ENCODE results near the gene FRMPD4. TPM values are rescaled to one million over a fixed set of nuclear protein-coding genes. Genes with fewer than 3 reads are reported as not detected.

The FRMPD4 gene
- total and polyA plus RNA-seq, 2 of the 13 experiments (the other 11 are each of a cell fraction or from before 2014, with no cell fraction given): not detected

DNA sequence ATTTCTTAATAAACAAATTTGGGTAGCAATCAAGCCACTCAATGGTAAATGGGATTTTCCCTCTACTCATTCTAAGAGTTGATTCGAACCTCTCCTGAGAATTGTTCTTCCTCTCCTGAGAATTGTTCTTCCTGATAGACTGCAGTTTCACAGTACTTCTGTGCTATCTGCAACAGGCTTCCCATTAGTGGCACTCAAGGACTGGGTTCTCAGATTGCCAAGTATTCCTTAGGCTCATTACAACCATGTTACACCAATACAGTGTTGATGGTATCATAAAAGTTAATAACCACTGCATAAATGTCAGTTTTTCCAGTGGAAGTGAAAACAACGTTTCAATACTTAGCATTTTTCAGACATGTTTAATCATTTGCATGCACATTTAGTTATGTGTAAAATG lies 201.6 kb downstream of the FRMPD4 start:
- no peaks in the 10 kb centered on the region for H3K27me3 ChIP-seq (ENCODE audit: control insufficient read depth in 1 of 2, insufficient read depth in 2 of 2, low read length in 2 of 2)
- BruUV-seq (replicated peaks): no TSS peak
- FAIRE-seq (no peak), DNase-seq (ENCODE audit: low spot score) (no peak), ATAC-seq (no peak)
- TF ChIP-seq, protein P1, sequence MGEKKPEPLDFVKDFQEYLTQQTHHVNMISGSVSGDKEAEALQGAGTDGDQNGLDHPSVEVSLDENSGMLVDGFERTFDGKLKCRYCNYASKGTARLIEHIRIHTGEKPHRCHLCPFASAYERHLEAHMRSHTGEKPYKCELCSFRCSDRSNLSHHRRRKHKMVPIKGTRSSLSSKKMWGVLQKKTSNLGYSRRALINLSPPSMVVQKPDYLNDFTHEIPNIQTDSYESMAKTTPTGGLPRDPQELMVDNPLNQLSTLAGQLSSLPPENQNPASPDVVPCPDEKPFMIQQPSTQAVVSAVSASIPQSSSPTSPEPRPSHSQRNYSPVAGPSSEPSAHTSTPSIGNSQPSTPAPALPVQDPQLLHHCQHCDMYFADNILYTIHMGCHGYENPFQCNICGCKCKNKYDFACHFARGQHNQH (CRISPR knock-in tag; IDR thresholded peaks at IDR 0.05): no peak
- no peak for TF ChIP-seq REPIN1 (CRISPR knock-in tag; IDR thresholded peaks at IDR 0.05; ENCODE audit: borderline replicate concordance, low read depth)
- no peak for TF ChIP-seq SMAD1 (CRISPR knock-in tag; IDR thresholded peaks at IDR 0.05; ENCODE audit: borderline replicate concordance, low read depth)
- no peak overlapping the region for H3K4me2 ChIP-seq (ENCODE audit: low read depth, low read length)
- no peaks in the 10 kb centered on the region for H3K79me2 ChIP-seq (ENCODE audit: insufficient read depth, low read length)
- intact Hi-C loops (cut with micrococcal nuclease; ENCODE audit: unreplicated experiment) (no loop called here), in situ Hi-C loops (cut with HindIII; ENCODE audit: extremely low pct_ligation_motif_present, low pct_unique_long_range_greater_than_20kb) (no loop called here)
- no peak overlapping the region for H2AFZ ChIP-seq (ENCODE audit: low read length)
- no peaks in the 10 kb centered on the region for H4K20me1 ChIP-seq (ENCODE audit: insufficient read depth, low read length)
- no peak overlapping the region for H3K27ac ChIP-seq (ENCODE audit: extremely low read length, insufficient read depth, low read length)
- 3% methylated on average over 1 of the region's 2 CpGs for whole genome bisulfite sequencing (ENCODE audit: low lambda C conversion rate)
- POLR2A ChIA-PET: no interaction called here
- no peak overlapping the region for H3K9ac ChIP-seq (ENCODE audit: insufficient read depth, low read depth, low read length)
- no peaks in the 10 kb centered on the region for H3K9me3 ChIP-seq (ENCODE audit: low read length)
- no peaks in the 10 kb centered on the region for H3K4me1 ChIP-seq (ENCODE audit: insufficient read depth, low read length)
- no peaks in the 10 kb centered on the region for H3K36me3 ChIP-seq (replicated peaks in 1 of 2; ENCODE audit: control insufficient read depth in 1 of 2, insufficient read depth in 2 of 2, low read length in 2 of 2)
- H3K4me3 ChIP-seq (replicated peaks in 1 of 3; ENCODE audit: insufficient read depth in 1 of 3, low read depth in 2 of 3, low read length in 3 of 3): no peak overlapping the region
- CTCF ChIA-PET (ENCODE audit: low intra/inter-chr PET ratio, low total read pairs): no interaction called here

DNA sequence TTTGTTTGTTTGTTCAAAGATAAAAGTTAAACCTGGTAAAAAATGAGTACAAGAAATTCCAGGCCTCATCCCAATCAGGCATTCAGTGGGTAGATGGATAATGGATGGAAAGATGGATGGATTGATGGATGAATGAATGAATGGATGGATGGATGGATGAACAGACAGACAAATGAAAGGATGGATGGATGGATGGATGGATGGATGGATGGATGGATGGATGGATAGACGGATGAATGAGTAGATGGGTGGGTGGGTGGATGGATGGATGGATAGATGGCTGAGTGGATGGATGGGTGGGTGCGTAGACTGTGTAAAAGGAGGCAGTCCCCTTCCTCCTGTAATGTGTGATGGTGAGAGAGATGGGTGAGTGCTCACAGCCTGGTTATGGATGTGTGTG lies 206.7 kb downstream of the FRMPD4 start:
- Histone ChIP-seq H3K79me2 (ENCODE audit: insufficient read depth, low read length) (no peaks in the 10 kb centered on the region), H3K9me3 (ENCODE audit: low read length) (no peaks in the 10 kb centered on the region), H3K4me1 (ENCODE audit: insufficient read depth, low read length) (no peaks in the 10 kb centered on the region), H3K27ac (ENCODE audit: extremely low read length, insufficient read depth, low read length) (no peak overlapping the region), H3K36me3 (replicated peaks in 1 of 2; ENCODE audit: control insufficient read depth in 1 of 2, insufficient read depth in 2 of 2, low read length in 2 of 2) (no peaks in the 10 kb centered on the region), H3K4me2 (ENCODE audit: low read depth, low read length) (no peak overlapping the region), H3K27me3 (ENCODE audit: control insufficient read depth in 1 of 2, insufficient read depth in 2 of 2, low read length in 2 of 2) (no peaks in the 10 kb centered on the region), H3K9ac (ENCODE audit: insufficient read depth, low read depth, low read length) (no peak overlapping the region), H2AFZ (ENCODE audit: low read length) (no peak overlapping the region), H4K20me1 (ENCODE audit: insufficient read depth, low read length) (no peaks in the 10 kb centered on the region), H3K4me3 (replicated peaks in 1 of 3; ENCODE audit: insufficient read depth in 1 of 3, low read depth in 2 of 3, low read length in 3 of 3) (no peak overlapping the region)
- CTCF ChIA-PET (ENCODE audit: low intra/inter-chr PET ratio, low total read pairs): no interaction called here
- POLR2A ChIA-PET: no interaction called here
- ATAC-seq: no peak
- FAIRE-seq: no peak
- in situ Hi-C loops (cut with HindIII; ENCODE audit: extremely low pct_ligation_motif_present, low pct_unique_long_range_greater_than_20kb): no loop called here
- intact Hi-C loops (cut with micrococcal nuclease; ENCODE audit: unreplicated experiment): no loop called here
- no peak for DNase-seq (ENCODE audit: low spot score)
- WGBS (ENCODE audit: low lambda C conversion rate): 2% methylated on average over 2 of the region's 2 CpGs
- no TSS peak for BruUV-seq (replicated peaks)
- TF ChIP-seq ZFP41 (CRISPR knock-in tag; IDR thresholded peaks at IDR 0.05; ENCODE audit: borderline replicate concordance) (no peak), TGIF2 (CRISPR knock-in tag; IDR thresholded peaks at IDR 0.05) (no peak), ZNF75D (CRISPR knock-in tag; IDR thresholded peaks at IDR 0.05; ENCODE audit: borderline replicate concordance) (no peak), ZNF180 (CRISPR knock-in tag; IDR thresholded peaks at IDR 0.05; ENCODE audit: borderline replicate concordance, low read depth) (no peak), NCOA5 (CRISPR knock-in tag; IDR thresholded peaks at IDR 0.05) (no peak), ZNF557 (CRISPR knock-in tag; IDR thresholded peaks at IDR 0.05) (no peak), JARID2 (CRISPR knock-in tag; IDR thresholded peaks at IDR 0.05; ENCODE audit: insufficient replicate concordance) (no peak), TARDBP (CRISPR knock-in tag; IDR thresholded peaks at IDR 0.05) (no peak)
- TF ChIP-seq, protein P2, sequence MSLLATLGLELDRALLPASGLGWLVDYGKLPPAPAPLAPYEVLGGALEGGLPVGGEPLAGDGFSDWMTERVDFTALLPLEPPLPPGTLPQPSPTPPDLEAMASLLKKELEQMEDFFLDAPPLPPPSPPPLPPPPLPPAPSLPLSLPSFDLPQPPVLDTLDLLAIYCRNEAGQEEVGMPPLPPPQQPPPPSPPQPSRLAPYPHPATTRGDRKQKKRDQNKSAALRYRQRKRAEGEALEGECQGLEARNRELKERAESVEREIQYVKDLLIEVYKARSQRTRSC (CRISPR knock-in tag; IDR thresholded peaks at IDR 0.05; ENCODE audit: low read depth): no peak
- TF ChIP-seq, protein P3, sequence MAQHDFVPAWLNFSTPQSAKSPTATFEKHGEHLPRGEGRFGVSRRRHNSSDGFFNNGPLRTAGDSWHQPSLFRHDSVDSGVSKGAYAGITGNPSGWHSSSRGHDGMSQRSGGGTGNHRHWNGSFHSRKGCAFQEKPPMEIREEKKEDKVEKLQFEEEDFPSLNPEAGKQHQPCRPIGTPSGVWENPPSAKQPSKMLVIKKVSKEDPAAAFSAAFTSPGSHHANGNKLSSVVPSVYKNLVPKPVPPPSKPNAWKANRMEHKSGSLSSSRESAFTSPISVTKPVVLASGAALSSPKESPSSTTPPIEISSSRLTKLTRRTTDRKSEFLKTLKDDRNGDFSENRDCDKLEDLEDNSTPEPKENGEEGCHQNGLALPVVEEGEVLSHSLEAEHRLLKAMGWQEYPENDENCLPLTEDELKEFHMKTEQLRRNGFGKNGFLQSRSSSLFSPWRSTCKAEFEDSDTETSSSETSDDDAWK (CRISPR knock-in tag; IDR thresholded peaks at IDR 0.05): no peak
- TF ChIP-seq, protein P4, sequence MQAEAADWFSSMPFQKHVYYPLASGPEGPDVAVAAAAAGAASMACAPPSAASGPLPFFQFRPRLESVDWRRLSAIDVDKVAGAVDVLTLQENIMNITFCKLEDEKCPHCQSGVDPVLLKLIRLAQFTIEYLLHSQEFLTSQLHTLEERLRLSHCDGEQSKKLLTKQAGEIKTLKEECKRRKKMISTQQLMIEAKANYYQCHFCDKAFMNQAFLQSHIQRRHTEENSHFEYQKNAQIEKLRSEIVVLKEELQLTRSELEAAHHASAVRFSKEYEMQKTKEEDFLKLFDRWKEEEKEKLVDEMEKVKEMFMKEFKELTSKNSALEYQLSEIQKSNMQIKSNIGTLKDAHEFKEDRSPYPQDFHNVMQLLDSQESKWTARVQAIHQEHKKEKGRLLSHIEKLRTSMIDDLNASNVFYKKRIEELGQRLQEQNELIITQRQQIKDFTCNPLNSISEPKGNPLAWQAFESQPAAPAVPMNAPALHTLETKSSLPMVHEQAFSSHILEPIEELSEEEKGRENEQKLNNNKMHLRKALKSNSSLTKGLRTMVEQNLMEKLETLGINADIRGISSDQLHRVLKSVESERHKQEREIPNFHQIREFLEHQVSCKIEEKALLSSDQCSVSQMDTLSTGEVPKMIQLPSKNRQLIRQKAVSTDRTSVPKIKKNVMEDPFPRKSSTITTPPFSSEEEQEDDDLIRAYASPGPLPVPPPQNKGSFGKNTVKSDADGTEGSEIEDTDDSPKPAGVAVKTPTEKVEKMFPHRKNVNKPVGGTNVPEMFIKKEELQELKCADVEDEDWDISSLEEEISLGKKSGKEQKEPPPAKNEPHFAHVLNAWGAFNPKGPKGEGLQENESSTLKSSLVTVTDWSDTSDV (CRISPR knock-in tag; IDR thresholded peaks at IDR 0.05): no peak

Data from HepG2 (cell line).